ENCODE results near the gene ARHGEF17.

The ARHGEF17 gene

GRCh38 chr11:73313652-73314051 lies 5.6 kb downstream of the ARHGEF17 start:
- Mint-ChIP-seq H3K4me1 (peaks cover 73% of the 10 kb centered on the region), H3K27ac (peak overlapping the region; percentile 89 to 97 (median 96)), H3K4me3 (peak overlapping the region; percentile 84 to 92 (median 85)), H3K9me3 (no peaks in the 10 kb centered on the region), H3K27me3 (ENCODE audit: low read depth) (no peaks in the 10 kb centered on the region), H3K36me3 (ENCODE audit: low read depth) (peaks cover 17% of the 10 kb centered on the region)
- TF ChIP-seq CTCF (IDR thresholded peaks at IDR 0.05; ENCODE audit: unreplicated experiment in 3 of 3) = no peak

GRCh38 chr11:73314117-73314961 lies 6.3 kb downstream of the ARHGEF17 start:
- H3K4me1 Mint-ChIP-seq = peaks cover 77% of the 10 kb centered on the region

GRCh38 chr11:73315293-73316020 lies 7.4 kb downstream of the ARHGEF17 start:
- Mint-ChIP-seq H3K27ac (peak overlapping the region; percentile 89 to 97 (median 96)), H3K27me3 (ENCODE audit: low read depth) (no peaks in the 10 kb centered on the region), H3K9me3 (no peaks in the 10 kb centered on the region), H3K4me1 (peaks cover 76% of the 10 kb centered on the region), H3K36me3 (ENCODE audit: low read depth) (peaks cover 28% of the 10 kb centered on the region), H3K4me3 (peak overlapping the region; percentile 84 to 92 (median 85))
- no peak for TF ChIP-seq CTCF (IDR thresholded peaks at IDR 0.05; ENCODE audit: unreplicated experiment in 3 of 3)

More at GRCh38 chr11:73314117-73314961, 6.3 kb downstream of the ARHGEF17 start:
- no peak for TF ChIP-seq CTCF (IDR thresholded peaks at IDR 0.05; ENCODE audit: unreplicated experiment in 3 of 3)
- Mint-ChIP-seq H3K9me3 (no peaks in the 10 kb centered on the region), H3K27ac (peak overlapping the region; percentile 89 to 97 (median 96)), H3K36me3 (ENCODE audit: low read depth) (peaks cover 21% of the 10 kb centered on the region), H3K27me3 (ENCODE audit: low read depth) (no peaks in the 10 kb centered on the region), H3K4me3 (peak overlapping the region; percentile 84 to 92 (median 85))

- H3K4me1 Mint-ChIP-seq = peaks cover 84% of the 10 kb centered on the region
- peaks cover 31% of the 10 kb centered on the region for H3K36me3 Mint-ChIP-seq (ENCODE audit: low read depth)
- H3K27me3 Mint-ChIP-seq (ENCODE audit: low read depth) = no peaks in the 10 kb centered on the region
- peak overlapping the region; percentile 34 to 49 (median 42) for H3K4me3 Mint-ChIP-seq
- no peaks in the 10 kb centered on the region for H3K9me3 Mint-ChIP-seq
- H3K27ac Mint-ChIP-seq = peak overlapping the region; percentile 89 to 97 (median 96)
- TF ChIP-seq CTCF (IDR thresholded peaks at IDR 0.05; ENCODE audit: unreplicated experiment in 3 of 3) = no peak
Observed at GRCh38 chr11:73316422-73316821, 8.3 kb downstream of the ARHGEF17 start.

- Mint-ChIP-seq H3K9me3 (no peaks in the 10 kb centered on the region), H3K27me3 (ENCODE audit: low read depth) (no peaks in the 10 kb centered on the region), H3K4me3 (no peak overlapping the region), H3K4me1 (peaks cover 84% of the 10 kb centered on the region), H3K27ac (peak overlapping the region in 2 of 3 experiments; percentile 71 to 72), H3K36me3 (ENCODE audit: low read depth) (peaks cover 26% of the 10 kb centered on the region)
- TF ChIP-seq CTCF (IDR thresholded peaks at IDR 0.05; ENCODE audit: unreplicated experiment in 3 of 3) = no peak
Observed at GRCh38 chr11:73317373-73317772, 9.3 kb downstream of the ARHGEF17 start.

All from nephron (organoid).